GM18868 (cell line): Measurements from ENCODE around the gene P3H2.

Source experiments
- ATAC-seq: cut with Tn5 transposase; IDR thresholded peaks from one replicate; pipeline ENCODE4 v1.9.1; 2021; ENCODE audit warnings: mild to moderate bottlenecking, moderate library complexity; ENCODE audit not compliant: unreplicated experiment

Gene P3H2

GRCh38 chr3:189949580-189949979, 171.1 kb downstream of the P3H2 start:
- no peak for ATAC-seq

DNA sequence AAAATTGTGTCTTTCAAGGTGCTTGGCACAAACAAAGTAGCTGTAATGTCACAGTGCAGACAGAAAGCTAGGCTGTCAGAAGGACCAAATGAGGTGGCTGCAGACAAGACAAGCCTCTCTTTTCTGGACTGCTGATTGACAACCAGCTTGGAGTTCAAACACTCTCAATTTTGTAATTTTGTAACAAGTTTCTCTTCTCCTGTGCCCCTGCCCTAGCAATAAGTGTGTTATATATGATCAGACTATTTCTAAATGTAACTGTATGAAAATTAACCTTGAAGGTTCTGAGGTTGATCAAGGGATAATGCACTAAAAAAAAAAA, 172.0 kb downstream of the P3H2 start:
- ATAC-seq, result no peak

GRCh38 chr3:189947948-189948723, 172.6 kb downstream of the P3H2 start:
- no peak for ATAC-seq

DNA sequence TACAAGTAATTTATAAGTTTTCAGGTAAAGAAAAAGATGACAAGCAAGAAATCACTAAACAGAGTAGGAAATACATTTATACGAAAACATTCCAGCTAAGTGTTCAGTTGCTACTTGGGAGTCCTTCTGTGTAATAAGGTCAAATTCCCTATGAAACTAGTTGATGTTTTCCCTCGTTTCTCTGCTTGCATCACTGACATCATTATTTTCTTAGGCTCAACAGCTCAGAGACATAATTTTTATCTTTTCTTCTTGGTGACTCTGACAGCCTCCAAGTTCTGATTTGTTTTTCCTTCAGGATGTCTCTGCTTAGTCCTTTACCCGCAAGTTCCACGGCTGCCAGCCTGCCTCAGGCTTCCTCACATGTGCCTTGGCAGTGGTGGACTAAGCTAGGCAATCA, 173.6 kb downstream of the P3H2 start:
- no peak for ATAC-seq

- no peak for ATAC-seq
Measured at GRCh38 chr3:189945935-189946709, 174.6 kb downstream of the P3H2 start.

DNA sequence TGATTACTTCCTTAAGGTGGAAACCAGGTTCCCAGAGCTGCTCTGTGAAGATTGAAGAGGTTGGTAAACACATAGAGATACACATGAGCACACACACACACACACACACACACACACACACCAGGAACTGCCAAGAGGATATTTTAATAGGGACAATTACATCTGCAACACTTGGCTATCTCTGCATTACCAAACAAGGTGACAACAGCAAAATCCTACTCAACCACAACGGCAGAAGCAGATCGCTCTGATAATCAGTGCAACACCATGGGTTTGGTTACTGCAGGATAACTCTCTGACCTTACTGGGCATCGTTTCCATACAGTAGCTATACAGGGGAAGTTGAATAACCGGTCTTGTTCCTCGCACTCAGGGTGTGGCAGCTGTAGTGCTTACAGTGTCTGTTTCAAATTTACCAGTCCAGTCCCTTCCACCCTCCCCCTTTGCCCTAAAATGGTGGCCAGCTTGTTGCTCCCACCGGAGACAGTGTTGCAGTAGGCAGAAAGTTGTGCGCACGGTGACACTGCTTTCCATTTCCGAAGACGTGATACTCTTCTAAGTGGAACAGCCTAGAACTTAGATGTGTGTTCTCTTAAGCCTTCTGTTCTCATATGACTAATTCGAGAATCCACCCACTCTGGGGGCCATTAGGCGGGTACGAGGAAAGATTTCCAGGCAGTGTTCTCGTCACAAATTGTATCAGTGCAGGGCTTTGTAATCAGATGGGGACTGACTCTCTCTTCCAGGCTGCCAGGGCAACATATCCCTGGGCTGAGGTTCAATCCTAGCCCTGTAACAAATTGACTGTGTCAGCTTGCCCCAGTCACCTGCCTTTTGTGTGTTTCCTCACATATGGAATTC, 176.2 kb downstream of the P3H2 start:
- no peak for ATAC-seq

DNA sequence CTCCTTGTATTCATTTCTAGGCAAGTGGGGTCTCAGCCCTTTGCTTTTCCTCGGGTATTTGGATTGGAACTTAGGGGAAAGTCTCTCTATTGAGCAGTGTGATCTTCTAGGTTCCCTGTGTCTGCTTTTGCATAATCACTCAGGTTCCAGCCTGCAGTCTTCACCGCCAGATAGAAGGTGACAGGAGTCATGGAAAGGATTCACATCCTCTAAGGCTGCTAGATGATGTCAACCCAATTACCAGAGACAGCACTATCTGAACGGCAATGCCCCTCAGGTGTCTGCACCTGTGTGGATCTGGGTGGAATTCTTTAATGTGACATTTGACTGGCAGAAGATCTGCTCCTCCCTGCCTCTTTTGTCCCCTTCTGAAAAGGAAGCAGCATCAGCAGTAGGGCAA, 177.7 kb downstream of the P3H2 start:
- ATAC-seq, result no peak

GRCh38 chr3:189941679-189942078, 179.0 kb downstream of the P3H2 start:
- ATAC-seq, result no peak

GRCh38 chr3:189941125-189941524, 179.6 kb downstream of the P3H2 start:
- no peak for ATAC-seq

DNA sequence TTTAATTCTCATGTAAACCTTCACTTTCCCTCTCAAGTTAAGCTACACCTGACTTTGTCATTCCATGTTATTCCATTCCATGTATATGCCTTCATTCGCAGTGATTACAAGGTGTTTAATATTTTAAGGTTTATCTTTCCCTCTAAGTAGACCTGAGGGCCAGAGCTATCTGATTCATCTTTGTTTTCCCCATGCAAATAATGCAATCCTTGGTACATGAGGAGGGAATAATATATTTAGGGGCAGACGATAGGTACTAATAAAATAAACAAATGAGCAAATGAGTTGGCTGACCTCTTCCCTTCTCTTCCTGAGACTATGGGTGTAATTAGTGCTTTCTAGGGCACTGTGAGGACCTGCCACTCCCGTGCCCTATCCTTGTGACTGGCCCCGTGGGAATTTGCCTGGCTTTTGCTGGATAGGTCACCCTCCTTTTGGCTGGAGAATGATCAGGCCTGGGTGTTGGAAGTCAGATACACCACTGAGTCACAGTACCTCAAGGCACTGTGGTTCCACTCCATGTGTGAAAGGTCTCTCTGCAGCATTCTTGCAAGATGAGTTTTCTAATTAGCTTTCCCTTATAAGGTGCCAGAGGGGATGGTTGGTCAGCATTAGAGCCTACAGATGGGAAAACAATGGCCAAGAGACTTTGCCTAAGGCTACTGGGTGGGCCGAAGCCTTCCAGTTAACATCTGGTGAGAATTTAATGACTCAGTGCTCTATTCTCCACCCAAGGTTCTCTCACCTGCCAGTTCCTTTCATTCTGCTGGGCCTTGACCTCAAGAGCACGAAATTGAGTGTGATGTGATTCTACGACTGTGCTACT, 183.2 kb downstream of the P3H2 start:
- no peak for ATAC-seq

DNA sequence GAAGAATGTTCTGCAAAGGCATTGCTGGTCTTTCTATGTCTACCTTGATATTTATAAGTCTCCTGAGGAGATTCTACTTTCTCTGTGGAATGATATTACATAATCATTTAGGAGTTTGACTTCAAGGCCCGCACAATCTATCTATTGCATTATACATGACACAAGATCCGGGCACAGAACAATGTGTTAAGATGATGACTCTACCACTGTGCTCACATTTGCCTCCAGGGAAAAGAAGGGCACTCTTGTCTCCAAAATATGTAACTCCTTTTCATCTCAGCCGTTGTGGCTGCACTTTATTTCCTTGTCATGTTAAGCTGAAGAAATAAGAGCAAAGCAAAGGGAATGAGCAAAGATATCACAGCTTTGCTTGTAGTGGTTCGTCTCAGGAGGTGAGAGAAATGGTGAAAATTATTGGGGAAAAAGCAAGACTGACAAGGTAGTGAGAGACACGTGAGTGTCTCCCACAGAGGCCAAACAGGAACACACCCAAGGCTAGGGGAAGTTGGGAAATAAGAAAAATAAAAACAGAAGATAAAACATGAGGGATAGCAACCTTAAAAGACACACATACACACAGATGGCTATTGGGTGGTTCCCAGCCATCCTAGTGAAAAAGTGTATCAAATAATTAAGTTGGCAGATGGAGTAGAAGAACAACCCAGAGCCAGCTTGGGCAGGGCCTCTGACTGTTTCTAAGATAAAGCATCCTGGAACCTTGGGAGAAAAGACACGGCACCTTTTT, 184.3 kb downstream of the P3H2 start:
- ATAC-seq, result no peak

GRCh38 chr3:189927975-189928895, 192.5 kb downstream of the P3H2 start:
- no peak for ATAC-seq

DNA sequence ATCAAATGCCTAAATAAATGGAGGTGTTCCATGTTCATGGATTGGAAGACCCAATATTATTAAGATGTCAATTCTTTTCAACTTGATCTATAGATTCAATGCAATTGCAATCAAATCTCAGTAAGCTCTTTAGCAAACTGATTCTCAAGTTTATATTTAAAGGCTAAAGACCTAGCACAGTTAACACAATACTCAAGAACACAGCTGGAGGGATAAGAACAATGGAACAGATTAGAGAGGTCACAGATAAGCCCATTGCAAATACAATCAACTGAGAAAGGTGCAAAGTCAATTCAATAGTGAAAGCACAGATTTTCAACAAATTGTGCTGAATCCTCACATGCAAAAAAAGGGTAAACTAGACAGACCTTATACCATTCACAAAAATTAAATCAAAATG, 198.9 kb downstream of the P3H2 start:
- ATAC-seq, result no peak

DNA sequence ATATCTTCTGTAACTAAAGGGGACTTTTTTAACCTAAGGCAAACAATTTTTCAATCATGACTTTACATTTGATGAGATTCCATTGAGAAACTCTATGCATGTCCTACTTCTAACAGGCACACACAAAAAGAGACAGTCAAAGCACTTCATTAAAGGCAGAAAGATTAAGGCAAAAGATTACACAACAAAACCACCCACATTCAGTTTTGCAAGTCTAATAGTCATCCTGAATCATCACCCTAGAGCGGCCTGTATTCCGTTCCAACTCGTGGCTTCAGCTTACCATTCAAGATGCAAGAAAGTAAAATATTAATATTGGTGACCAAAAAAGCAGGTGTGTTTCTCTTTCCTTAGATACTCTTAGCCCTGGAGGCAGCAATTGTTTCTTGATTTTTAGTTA, 205.9 kb downstream of the P3H2 start:
- ATAC-seq, result no peak

DNA sequence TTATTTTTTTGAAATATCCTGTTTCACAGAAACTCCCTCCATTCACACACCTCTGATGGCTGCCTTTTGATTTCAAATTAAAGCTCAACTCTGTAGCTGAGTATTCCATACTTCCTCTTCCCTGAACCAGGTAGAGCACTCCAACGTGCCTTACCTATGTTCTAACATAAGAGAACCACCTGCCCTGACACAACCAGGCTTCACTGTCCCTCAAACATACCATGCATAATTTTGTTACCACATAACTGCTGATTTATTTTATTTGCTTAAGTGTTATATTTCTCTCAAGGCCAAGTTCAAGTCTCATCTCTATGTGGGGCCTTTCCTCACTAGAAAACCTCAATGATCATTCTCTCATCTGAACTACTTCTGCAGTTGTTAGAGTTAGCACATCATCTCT, 209.7 kb downstream of the P3H2 start:
- no peak for ATAC-seq

GRCh38 chr3:189909573-189909972, 211.1 kb downstream of the P3H2 start:
- ATAC-seq, result no peak

DNA sequence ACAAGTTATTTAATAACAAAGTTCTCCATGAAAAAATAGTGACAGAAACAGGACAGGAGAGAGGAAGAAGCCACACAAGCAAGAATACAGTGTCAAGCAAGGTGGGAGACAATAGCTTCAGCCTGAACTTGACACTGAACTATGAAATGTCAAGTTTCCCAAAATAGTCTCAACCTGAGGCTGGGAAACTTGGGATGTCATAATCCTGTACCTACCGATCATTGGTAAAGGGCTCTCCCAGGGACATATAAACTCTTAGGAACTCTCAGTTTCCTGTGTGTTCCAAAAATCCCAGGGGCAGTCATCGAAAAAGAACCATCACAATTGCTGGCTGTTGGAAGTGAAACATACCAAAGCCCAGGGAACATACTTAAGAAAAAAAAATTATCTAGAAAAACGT, 211.6 kb downstream of the P3H2 start:
- no peak for ATAC-seq

GRCh38 chr3:189908646-189909045, 212.1 kb downstream of the P3H2 start:
- no peak for ATAC-seq

- ATAC-seq, result no peak
Measured at GRCh38 chr3:189907803-189908202, 212.9 kb downstream of the P3H2 start.
